GM21526 (cell line): ENCODE data around the gene NELL1.

ENCODE experiments used
- ATAC-seq: cut with Tn5 transposase; IDR thresholded peaks from one replicate; pipeline ENCODE4 v1.9.1; 2021; ENCODE audit warnings: moderate library complexity; ENCODE audit not compliant: unreplicated experiment, low FRiP score

The NELL1 gene

GRCh38 chr11:21603886-21604285, 934.5 kb downstream of the NELL1 start:
- ATAC-seq, result no peak

GRCh38 chr11:21604564-21604963, 935.2 kb downstream of the NELL1 start:
- no peak for ATAC-seq

- ATAC-seq, result no peak
Observed at GRCh38 chr11:21612326-21612725, 942.9 kb downstream of the NELL1 start.

DNA sequence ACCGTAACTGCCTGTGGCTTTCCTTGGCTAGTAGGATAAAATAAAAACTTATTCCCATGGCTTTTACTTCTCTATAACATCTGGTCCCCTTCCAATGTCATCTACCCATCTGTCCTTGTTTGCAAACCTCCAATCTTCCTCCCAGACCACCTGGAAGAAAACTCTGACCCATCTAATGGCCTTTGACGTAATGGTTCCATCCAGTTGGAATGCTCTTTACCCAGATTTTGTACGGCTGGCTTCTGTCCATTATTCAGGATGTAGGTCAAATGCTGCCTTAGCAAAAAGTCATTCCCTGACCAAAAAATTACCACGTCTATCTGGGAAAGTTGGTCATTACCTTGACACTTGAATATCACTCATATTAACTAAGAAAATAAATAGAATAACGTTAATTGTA, 945.6 kb downstream of the NELL1 start:
- no peak for ATAC-seq

DNA sequence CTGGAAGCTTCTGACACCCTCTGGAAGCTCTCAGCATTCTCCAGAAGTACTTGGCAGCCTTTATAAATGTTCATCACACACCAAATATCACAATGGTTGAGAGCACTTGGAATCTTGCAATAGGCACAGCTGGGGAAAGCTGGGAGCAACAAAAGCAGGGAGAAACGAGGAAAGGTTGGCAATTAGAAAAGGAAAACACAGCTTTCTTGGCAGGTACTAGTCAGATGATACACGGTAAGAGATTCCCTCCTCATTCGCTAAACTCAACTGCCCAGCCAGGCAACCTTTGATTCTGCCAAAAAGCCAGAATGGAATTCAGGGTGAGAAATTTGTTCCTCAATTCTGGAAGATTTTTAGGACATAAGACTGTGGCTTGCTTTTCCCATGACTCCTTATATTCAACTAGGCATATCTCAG, 946.6 kb downstream of the NELL1 start:
- ATAC-seq, result no peak

GRCh38 chr11:21622566-21622965, 953.2 kb downstream of the NELL1 start:
- ATAC-seq, result no peak

- ATAC-seq, result no peak
Observed at GRCh38 chr11:21622995-21623394, 953.6 kb downstream of the NELL1 start.
